HepG2 (cell line): ENCODE data around the gene MLST8. TPM values are rescaled to one million over a fixed set of nuclear protein-coding genes. Genes with fewer than 3 reads are reported as not detected.
A peak's percentile ranks its signal among the peaks of the same experiment; 100 is the strongest.

Experiments used
- ATAC-seq: fragments of 200-7000 bp; cut with Tn5 transposase; 3 replicates; pipeline ENCODE4 v1.9.1; 2020; ENCODE audit warnings: mild to moderate bottlenecking, moderate library complexity
- BruUV-seq: library from RNA; stranded (reverse); fragments of 400-500 nt; replicated peaks from 2 replicates; lab custom pipeline; 2021; lab: Mats Ljungman, UMichigan
- CTCF ChIA-PET: fragments of 300-600 bp; formaldehyde crosslinking; extraction: SDS; loops from one replicate; lab custom pipeline; 2021; ENCODE audit warnings: low total read pairs, inconsistent platforms, low intra/inter-chr PET ratio; lab: Yijun Ruan, JAX
- POLR2A ChIA-PET: fragments of 350-600 bp; sonication (Branson Sonifier 250); formaldehyde crosslinking; loops from one replicate; lab custom pipeline; 2020; ENCODE audit warnings: antibody characterized with exemption, inconsistent platforms; lab: Yijun Ruan, JAX
- DNase-seq: peaks from one replicate; pipeline ENCODE4 v3.0.0-alpha.2; 2015; ENCODE audit warnings: low spot score
- FAIRE-seq: peaks from 3 replicates; lab custom pipeline; 2011; peaks lifted over from hg19 to GRCh38; lab: Jason Lieb, UNC
- H2AFZ ChIP-seq: one replicate; pipeline ENCODE4 v1.6.1; 2011; ENCODE audit warnings: low read length, inconsistent platforms
- H3K27ac ChIP-seq: fragments of 300-600 bp; 3 replicates; pipeline ENCODE4 v1.8.0; 2011; ENCODE audit warnings: mixed run types, mild to moderate bottlenecking, mixed read lengths, low read length, inconsistent platforms; ENCODE audit not compliant: insufficient read depth; ENCODE audit errors: extremely low read length
- H3K27me3 ChIP-seq, 2 experiments: fragments of 200-600 bp in 1 of 2; 2 replicates in 1 of 2; 3 replicates in 1 of 2; pipeline versions ENCODE4 v1.6.0 to v1.8.0; 2011; ENCODE audit warnings: low read length in 2 of 2, mild to moderate bottlenecking in 2 of 2, moderate library complexity in 2 of 2, inconsistent platforms in 1 of 2; ENCODE audit not compliant: insufficient read depth in 2 of 2, control insufficient read depth in 1 of 2
- H3K36me3 ChIP-seq, 2 experiments: fragments of 200-600 bp in 1 of 2; replicated peaks in 1 of 2; 2 replicates in 1 of 2; 3 replicates in 1 of 2; pipeline versions ENCODE4 v1.5.1 to v1.8.0; 2011; ENCODE audit warnings: low read length in 2 of 2, inconsistent platforms in 1 of 2; ENCODE audit not compliant: insufficient read depth in 2 of 2, control insufficient read depth in 1 of 2
- H3K4me1 ChIP-seq: 2 replicates; pipeline ENCODE4 v1.5.1; 2012; ENCODE audit warnings: low read length, inconsistent platforms; ENCODE audit not compliant: insufficient read depth
- H3K4me2 ChIP-seq: 2 replicates; pipeline ENCODE4 v1.6.0; 2011; ENCODE audit warnings: low read depth, low read length, inconsistent platforms
- H3K4me3 ChIP-seq, 3 experiments: fragments of 200-600 bp in 1 of 3; sonication (generic), shearing (Covaris generic) in 1 of 3; replicated peaks in 1 of 3; 2 replicates each; pipeline ENCODE4 v1.5.1; 2011 to 2016; ENCODE audit warnings: low read length in 3 of 3, inconsistent platforms in 2 of 3, low read depth in 2 of 3, mild to moderate bottlenecking in 2 of 3, control low read depth in 1 of 3, mixed read lengths in 1 of 3; ENCODE audit not compliant: insufficient read depth in 1 of 3
- H3K79me2 ChIP-seq: one replicate; pipeline ENCODE4 v1.6.1; 2011; ENCODE audit warnings: low read length, inconsistent platforms; ENCODE audit not compliant: insufficient read depth
- H3K9ac ChIP-seq: 2 replicates; pipeline ENCODE4 v1.6.0; 2011; ENCODE audit warnings: mild to moderate bottlenecking, low read depth, low read length, inconsistent platforms; ENCODE audit not compliant: insufficient read depth
- H3K9me3 ChIP-seq: 2 replicates; pipeline ENCODE4 v1.5.1; 2012; ENCODE audit warnings: mild to moderate bottlenecking, low read length
- H4K20me1 ChIP-seq: 2 replicates; pipeline ENCODE4 v1.6.0; 2011; ENCODE audit warnings: inconsistent platforms, mild to moderate bottlenecking, low read length, moderate library complexity; ENCODE audit not compliant: insufficient read depth
- BATF2 ChIP-seq: sonication (generic); formaldehyde crosslinking; IDR thresholded peaks from 2 replicates; pipeline ENCODE4 v1.8.0; 2022; ENCODE audit warnings: mild to moderate bottlenecking, missing genetic modification reagents, moderate library complexity
- HNRNPL ChIP-seq: fragments of 200-400 bp; formaldehyde crosslinking; IDR thresholded peaks from 2 replicates; pipeline ENCODE4 v1.6.1; 2017; ENCODE audit warnings: mild to moderate bottlenecking, low read depth, low read length
- HOXA5 ChIP-seq: sonication (generic); formaldehyde crosslinking; IDR thresholded peaks from 2 replicates; pipeline ENCODE4 v1.4.0; 2020; ENCODE audit warnings: missing genetic modification reagents
- LCORL ChIP-seq, 2 experiments: fragments of 450-650 bp in 1 of 2; sonication (generic) in 1 of 2; formaldehyde crosslinking in 1 of 2; IDR thresholded peaks; 2 replicates each; pipeline versions ENCODE4 v1.5.0 to v1.6.1; 2017 to 2020; ENCODE audit warnings: antibody characterized with exemption in 1 of 2, missing genetic modification reagents in 1 of 2
- MLXIP ChIP-seq: sonication (generic); formaldehyde crosslinking; IDR thresholded peaks from 2 replicates; pipeline ENCODE4 v1.9.0; 2021; ENCODE audit warnings: missing genetic modification reagents, borderline replicate concordance
- MTERF4 ChIP-seq: sonication (generic); formaldehyde crosslinking; IDR thresholded peaks from 2 replicates; pipeline ENCODE4 v1.8.0; 2023; ENCODE audit warnings: mild to moderate bottlenecking, missing genetic modification reagents
- POLR2A ChIP-seq, 2 experiments: IDR thresholded peaks; 2 replicates each; pipeline ENCODE4 v1.6.1; 2011; ENCODE audit warnings: low read depth in 2 of 2, low read length in 2 of 2, mild to moderate bottlenecking in 1 of 2, moderate library complexity in 1 of 2; ENCODE audit not compliant: insufficient read depth in 1 of 2
- SMAD9 ChIP-seq: sonication (generic); formaldehyde crosslinking; IDR thresholded peaks from 2 replicates; pipeline ENCODE4 v1.5.1; 2020; ENCODE audit warnings: mild to moderate bottlenecking, missing genetic modification reagents
- SP4 ChIP-seq: sonication (generic); formaldehyde crosslinking; IDR thresholded peaks from 2 replicates; pipeline ENCODE4 v1.8.1; 2023; ENCODE audit warnings: mild to moderate bottlenecking, missing genetic modification reagents
- TOPORS ChIP-seq: sonication (generic); formaldehyde crosslinking; IDR thresholded peaks from 2 replicates; pipeline ENCODE4 v1.8.0; 2023; ENCODE audit warnings: mild to moderate bottlenecking, missing genetic modification reagents
- TSC22D2 ChIP-seq: sonication (generic); formaldehyde crosslinking; IDR thresholded peaks from 2 replicates; pipeline ENCODE4 v1.5.1; 2020; ENCODE audit warnings: missing genetic modification reagents, mild to moderate bottlenecking, borderline replicate concordance
- ZFP82 ChIP-seq: sonication (generic); formaldehyde crosslinking; IDR thresholded peaks from 2 replicates; pipeline ENCODE4 v1.5.1; 2020; ENCODE audit warnings: mild to moderate bottlenecking, missing genetic modification reagents, borderline replicate concordance
- ZNF253 ChIP-seq: sonication (generic); formaldehyde crosslinking; IDR thresholded peaks from 2 replicates; pipeline ENCODE4 v1.8.0; 2022; ENCODE audit warnings: mild to moderate bottlenecking, missing genetic modification reagents, borderline replicate concordance
- ZNF619 ChIP-seq: sonication (generic); formaldehyde crosslinking; IDR thresholded peaks from 2 replicates; pipeline ENCODE4 v1.4.0; 2020; ENCODE audit warnings: mild to moderate bottlenecking, missing genetic modification reagents
- ZNF891 ChIP-seq: sonication (generic); formaldehyde crosslinking; IDR thresholded peaks from 2 replicates; pipeline ENCODE4 v1.5.0; 2020; ENCODE audit warnings: mild to moderate bottlenecking, missing genetic modification reagents
- WGBS: methylation state at CpG from one replicate; pipeline ENCODE4 v1.1.6; 2017; ENCODE audit warnings: low lambda C conversion rate; 5-methylcytosine and 5-hydroxymethylcytosine counted together
- in situ Hi-C: cut with HindIII; loops from 2 replicates; pipeline ENCODE4 v1.10.0; 2017; ENCODE audit warnings: low pct_unique_long_range_greater_than_20kb; ENCODE audit not compliant: extremely low pct_ligation_motif_present
- intact Hi-C: fragments of 100-400 bp; cut with micrococcal nuclease; formaldehyde crosslinking; loops from one replicate; pipeline ENCODE4 v1.10.0; 2022; ENCODE audit not compliant: unreplicated experiment
- polyA plus RNA-seq, 8 experiments: library from polyadenylated mRNA; depleted of rRNA in 3 of 8; stranded (reverse) in 7 of 8; unstranded in 1 of 8; fragments of >200 nt; fragmentation: Illumina TruSeq in 4 of 8; extraction: Trizol in 4 of 8; gene quantifications; 2 replicates each; pipeline versions ENCODE4 v1.2.1 to v1.2.3, GENCODE V29; 2011 to 2016; ENCODE audit warnings: low read depth in 4 of 8, missing spikeins in 1 of 8, mixed read lengths in 1 of 8; ENCODE audit not compliant: insufficient read depth in 1 of 8
- total RNA-seq, 5 experiments: library from RNA; depleted of rRNA; stranded (reverse); fragments of >200 nt; fragmentation: Illumina TruSeq; extraction: Trizol; gene quantifications; 2 replicates each; pipeline ENCODE4 v1.2.3, GENCODE V29; 2016; ENCODE audit warnings: low read depth in 1 of 5

MLST8 gene
- total and polyA plus RNA-seq, 2 of the 13 experiments (the other 11 are each of a cell fraction or from before 2014, with no cell fraction given) = 30.8 to 72.7 TPM

GRCh38 chr16:2205104-2205966 is at the start of gene MLST8 (continued):
- peak; percentile 72 for TF ChIP-seq TOPORS (CRISPR knock-in tag)
- peak; percentile 72; the same call in 1 of the 2 replicates for TF ChIP-seq SP4 (CRISPR knock-in tag)
- TF ChIP-seq TSC22D2 (CRISPR knock-in tag) = 0 out of 2 replicates have a peak, but pooled peaks have one; percentile 64
- peak; percentile 76; the same call in 1 of the 2 replicates for TF ChIP-seq SMAD9 (CRISPR knock-in tag)
- peak; percentile 57; the same call in 1 of the 2 replicates for TF ChIP-seq HOXA5 (CRISPR knock-in tag)
- TF ChIP-seq ZNF619 = no peak
- no peak for TF ChIP-seq ZNF253 (CRISPR knock-in tag)
- peak; percentile 77 to 80 for TF ChIP-seq POLR2A (IDR thresholded peaks at IDR 0.05; ENCODE audit: insufficient read depth in 1 of 2, low read depth in 2 of 2, low read length in 2 of 2)
- TF ChIP-seq HNRNPL = no peak

GRCh38 chr16:2155977-2156848 is 49.0 kb upstream of the MLST8 start:
- peak overlapping the region; percentile 95 for H3K4me2 ChIP-seq
- H3K36me3 ChIP-seq = peaks cover 0 to 11% of the 10 kb centered on the region in 2 experiments; a peak in 4 of 5 replicates
- TSS peak; percentile 78 for BruUV-seq
- H3K27me3 ChIP-seq = no peaks in the 10 kb centered on the region; a peak in 1 of 5 replicates
- WGBS = 2% methylated on average over 27 of the region's 47 CpGs
- ChIA-PET CTCF (no interaction called here), POLR2A (interaction anchor here (0.6 to 6.6 kb wide), 67 partner anchors 6 to 865 kb away, joined by 3 to 79 read pairs (median 6); partner anchors contain the start of genes BRICD5, ECI1, GFER and JPT2)
- peaks cover 74% of the 10 kb centered on the region for H3K4me1 ChIP-seq
- peak overlapping the region; percentile 91 to 98 (median 95) for H3K4me3 ChIP-seq
- ATAC-seq (no peak), DNase-seq (peak; percentile 39), FAIRE-seq (no peak)
- peaks cover 63% of the 10 kb centered on the region for H3K79me2 ChIP-seq
- H2AFZ ChIP-seq = no peak overlapping the region
- in situ Hi-C loops (no loop called here), intact Hi-C loops (loop anchor here (1.0 kb wide), 1 partner anchor 319 kb away; the partner anchor contains the start of gene TBC1D24)
- peak overlapping the region; percentile 84 for H3K27ac ChIP-seq
- H3K9me3 ChIP-seq = no peaks in the 10 kb centered on the region
- peaks cover 63% of the 10 kb centered on the region for H4K20me1 ChIP-seq
- peak overlapping the region; percentile 84 for H3K9ac ChIP-seq
- TF ChIP-seq ZNF891 (CRISPR knock-in tag) (0 out of 2 replicates have a peak, but pooled peaks have one; percentile 32), MTERF4 (CRISPR knock-in tag) (no peak), BATF2 (CRISPR knock-in tag) (no peak), LCORL (IDR thresholded peaks at IDR 0.05) (no peak), LCORL (CRISPR knock-in tag; IDR thresholded peaks at IDR 0.05) (no peak), ZFP82 (CRISPR knock-in tag) (0 out of 2 replicates have a peak, but pooled peaks have one; percentile 32), MLXIP (no peak)
